ENCODE measurements around the gene SPACA5B.

DNA sequence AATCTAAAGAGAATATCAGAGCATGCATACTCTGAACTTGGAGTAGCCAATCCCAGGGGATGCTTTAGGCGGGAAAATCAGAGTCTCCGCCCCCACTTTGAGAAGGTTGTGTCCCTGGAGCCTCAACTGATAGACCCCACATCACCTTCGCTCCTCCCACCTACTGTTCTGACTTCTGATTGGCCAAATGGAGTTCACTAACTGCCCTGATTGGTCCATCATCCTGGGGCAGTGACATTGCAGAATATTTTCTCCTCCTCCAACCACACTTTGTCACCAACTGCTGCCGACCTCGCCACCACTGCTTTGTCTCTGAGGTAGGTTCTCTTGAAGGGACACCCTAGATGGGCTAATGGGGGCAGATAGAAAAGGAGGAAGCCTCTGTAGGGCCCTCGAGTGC lies 22.7 kb upstream of the SPACA5B start:
- TF ChIP-seq, protein P1, sequence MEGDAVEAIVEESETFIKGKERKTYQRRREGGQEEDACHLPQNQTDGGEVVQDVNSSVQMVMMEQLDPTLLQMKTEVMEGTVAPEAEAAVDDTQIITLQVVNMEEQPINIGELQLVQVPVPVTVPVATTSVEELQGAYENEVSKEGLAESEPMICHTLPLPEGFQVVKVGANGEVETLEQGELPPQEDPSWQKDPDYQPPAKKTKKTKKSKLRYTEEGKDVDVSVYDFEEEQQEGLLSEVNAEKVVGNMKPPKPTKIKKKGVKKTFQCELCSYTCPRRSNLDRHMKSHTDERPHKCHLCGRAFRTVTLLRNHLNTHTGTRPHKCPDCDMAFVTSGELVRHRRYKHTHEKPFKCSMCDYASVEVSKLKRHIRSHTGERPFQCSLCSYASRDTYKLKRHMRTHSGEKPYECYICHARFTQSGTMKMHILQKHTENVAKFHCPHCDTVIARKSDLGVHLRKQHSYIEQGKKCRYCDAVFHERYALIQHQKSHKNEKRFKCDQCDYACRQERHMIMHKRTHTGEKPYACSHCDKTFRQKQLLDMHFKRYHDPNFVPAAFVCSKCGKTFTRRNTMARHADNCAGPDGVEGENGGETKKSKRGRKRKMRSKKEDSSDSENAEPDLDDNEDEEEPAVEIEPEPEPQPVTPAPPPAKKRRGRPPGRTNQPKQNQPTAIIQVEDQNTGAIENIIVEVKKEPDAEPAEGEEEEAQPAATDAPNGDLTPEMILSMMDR (IDR thresholded peaks at IDR 0.05; ENCODE audit: poor library complexity): no peak
- no peak for TF ChIP-seq EZH2phosphoT487 (IDR thresholded peaks at IDR 0.05; ENCODE audit: low read depth, severe bottlenecking, unreplicated experiment)

All from hepatocyte (in vitro differentiated cells).